HG03520 (cell line): ENCODE measurements around the gene EMC8.

ENCODE experiments used
- ATAC-seq: cut with Tn5 transposase; IDR thresholded peaks from one replicate; pipeline ENCODE4 v1.9.1; 2021; ENCODE audit warnings: mild to moderate bottlenecking, moderate library complexity; ENCODE audit not compliant: unreplicated experiment

Gene EMC8

GRCh38 chr16:85788819-85789218, 10.5 kb downstream of the EMC8 start:
- ATAC-seq = no peak

GRCh38 chr16:85785927-85786326, 13.4 kb downstream of the EMC8 start:
- ATAC-seq = no peak

- no peak for ATAC-seq
These were observed 14.5 kb downstream of the EMC8 start for GRCh38 chr16:85784813-85785212.

- no peak for ATAC-seq
These were observed 15.9 kb downstream of the EMC8 start for GRCh38 chr16:85783441-85783840.

- no peak for ATAC-seq
These were observed 16.9 kb downstream of the EMC8 start for GRCh38 chr16:85782451-85782850.

DNA sequence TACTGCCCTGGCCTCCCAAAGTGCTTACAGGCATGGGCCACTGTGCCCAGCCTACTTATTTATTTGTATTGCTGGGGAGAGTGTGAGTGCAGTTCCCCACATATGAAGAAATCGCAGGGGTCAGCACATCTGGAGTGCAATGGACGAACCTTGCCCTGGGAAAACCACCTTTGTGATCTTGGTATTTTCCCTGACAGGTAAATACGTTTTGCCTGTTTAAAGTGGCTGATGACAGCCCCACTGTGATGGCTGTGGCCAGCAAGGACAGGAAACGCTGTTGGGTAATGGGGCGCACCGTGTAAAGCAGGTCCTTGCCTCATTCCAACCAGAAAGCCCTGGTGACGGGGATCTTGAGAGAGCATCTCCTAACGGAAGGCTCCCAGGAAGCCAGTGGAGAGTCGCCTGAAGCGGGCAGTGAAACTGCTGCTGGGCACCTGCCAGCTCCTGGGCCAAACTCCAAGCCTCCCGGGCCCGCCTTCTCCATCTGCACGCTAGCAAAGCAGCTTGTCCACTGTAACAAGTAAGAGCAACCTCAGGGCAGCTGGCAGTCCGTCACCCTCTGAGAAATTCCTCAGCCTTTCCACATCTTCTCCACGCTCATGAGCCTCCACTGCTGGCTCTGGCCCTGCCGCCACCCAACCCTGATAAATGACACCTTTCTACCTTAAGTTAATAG, 17.5 kb downstream of the EMC8 start:
- no peak for ATAC-seq

GRCh38 chr16:85781156-85781555, 18.2 kb downstream of the EMC8 start:
- ATAC-seq = no peak

- no peak for ATAC-seq
These were observed 19.1 kb downstream of the EMC8 start for GRCh38 chr16:85780281-85780680.

DNA sequence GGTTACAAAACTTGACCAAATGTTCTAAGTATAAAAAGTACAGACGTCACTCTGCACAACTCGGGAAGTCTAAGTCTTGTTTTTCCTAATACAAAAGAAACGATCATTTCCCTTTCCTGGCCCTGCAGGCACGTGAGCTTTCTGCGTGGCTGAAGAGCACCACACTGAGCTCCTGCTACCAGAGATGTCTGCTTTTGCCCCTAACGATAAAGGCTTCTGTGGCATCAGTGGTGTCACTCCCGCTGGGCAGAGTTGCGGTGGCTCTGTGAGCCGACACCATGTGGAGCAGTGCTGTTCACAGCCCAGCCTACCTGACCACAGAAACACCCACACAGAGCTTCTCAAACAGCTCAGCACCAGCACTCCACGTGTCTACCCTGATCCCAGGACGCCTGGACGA, 20.5 kb downstream of the EMC8 start:
- no peak for ATAC-seq

DNA sequence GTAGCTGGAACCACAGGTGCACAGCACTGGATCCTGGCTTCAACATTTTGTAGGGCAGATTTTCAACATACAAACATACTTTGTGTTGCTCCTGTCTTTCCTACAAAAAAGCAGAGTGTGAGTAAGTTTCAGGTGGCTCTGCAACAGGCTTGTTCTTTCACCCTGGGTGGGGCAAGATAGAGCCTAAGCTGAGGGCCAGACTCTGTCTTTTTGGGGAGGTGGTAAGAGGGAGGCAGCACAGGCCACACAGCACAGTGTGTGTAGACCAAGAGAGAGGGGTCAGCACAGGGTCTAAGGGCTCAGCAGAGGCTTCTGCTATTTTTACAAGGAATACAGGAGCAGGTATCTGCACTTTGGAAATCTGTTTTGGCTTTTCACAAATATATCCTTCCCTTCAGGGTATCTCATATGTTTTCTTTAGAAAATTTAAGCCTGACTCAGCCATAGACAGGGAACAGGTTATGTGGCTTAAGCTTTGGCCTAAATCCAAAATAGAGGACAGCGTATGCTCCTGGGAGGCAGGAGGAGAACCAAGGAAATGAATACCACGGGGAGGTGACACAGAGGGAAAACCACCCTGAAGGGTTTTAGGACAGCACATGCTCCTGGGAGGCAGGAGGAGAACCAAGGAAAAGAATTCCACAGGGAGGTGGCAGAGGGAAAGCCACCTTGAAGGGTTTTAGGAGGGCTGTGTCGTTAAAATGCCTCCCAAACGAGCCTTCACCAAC, 21.6 kb downstream of the EMC8 start:
- no peak for ATAC-seq

- no peak for ATAC-seq
These were observed 24.5 kb downstream of the EMC8 start for GRCh38 chr16:85774811-85775210.

GRCh38 chr16:85774136-85774535, 25.2 kb downstream of the EMC8 start:
- no peak for ATAC-seq

DNA sequence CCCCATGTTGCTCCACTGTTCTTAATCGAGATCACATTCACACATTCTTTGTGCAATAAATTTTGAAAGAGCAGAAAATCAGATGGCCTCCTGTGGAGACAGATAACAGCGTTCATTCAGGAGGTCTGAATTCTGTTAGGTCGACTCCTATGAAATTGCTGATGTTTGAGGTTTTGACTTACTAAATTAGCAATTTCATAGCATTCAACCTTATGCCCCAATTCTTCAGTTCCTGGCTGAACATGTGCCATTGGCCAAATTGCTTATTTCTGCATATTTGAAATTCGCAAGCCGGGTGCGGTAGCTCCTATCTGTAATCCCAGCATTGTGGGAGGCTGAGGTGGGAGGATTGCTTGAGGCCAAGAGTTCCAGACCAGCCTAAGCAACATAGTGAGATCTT, 26.3 kb downstream of the EMC8 start:
- ATAC-seq = no peak

GRCh38 chr16:85770741-85771140, 28.6 kb downstream of the EMC8 start:
- no peak for ATAC-seq

- ATAC-seq = no peak
These were observed 31.1 kb downstream of the EMC8 start for GRCh38 chr16:85768199-85768598.

GRCh38 chr16:85767531-85767930, 31.8 kb downstream of the EMC8 start:
- no peak for ATAC-seq

DNA sequence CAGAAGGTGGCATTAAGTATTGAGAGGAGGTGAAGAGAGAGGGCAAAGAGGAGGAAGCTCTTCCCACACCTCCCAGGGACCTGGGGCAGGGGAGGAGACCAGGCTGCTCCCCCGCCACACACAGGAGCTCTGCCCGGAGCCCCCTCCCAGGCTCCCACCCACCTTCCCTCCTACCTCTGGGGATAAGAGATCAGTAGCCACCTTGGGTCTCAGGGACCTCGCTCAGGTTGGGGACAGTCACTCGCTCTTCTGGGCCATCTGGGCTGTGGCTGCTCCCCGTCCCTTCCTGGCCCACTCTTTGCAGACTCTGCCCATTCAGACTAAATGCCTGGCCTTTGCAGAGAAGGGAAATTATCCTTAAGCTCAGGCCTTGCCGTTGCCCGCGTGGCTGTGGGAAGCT, 33.6 kb downstream of the EMC8 start:
- ATAC-seq = no peak

- no peak for ATAC-seq
These were observed 34.1 kb downstream of the EMC8 start for GRCh38 chr16:85765211-85765610.

DNA sequence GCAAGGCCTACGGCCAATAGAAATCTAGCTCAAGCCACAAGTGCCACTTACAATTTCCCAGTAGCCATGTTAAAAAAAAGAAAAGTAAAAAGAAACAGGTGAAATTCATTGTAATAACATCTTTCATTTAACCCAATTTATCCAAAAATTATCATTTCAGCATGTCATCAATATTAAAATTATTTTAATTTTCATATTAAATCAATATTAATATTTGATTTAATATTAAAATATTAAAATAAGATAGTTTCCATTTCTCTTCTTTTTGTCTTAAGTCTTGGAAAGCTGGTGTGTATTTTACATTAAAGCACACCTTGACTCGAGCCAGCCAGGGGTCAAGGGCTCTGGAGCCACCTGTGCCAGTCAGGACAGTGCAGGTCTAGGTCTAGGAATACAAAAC, 35.7 kb downstream of the EMC8 start:
- no peak for ATAC-seq

- no peak for ATAC-seq
These were observed 36.4 kb downstream of the EMC8 start for GRCh38 chr16:85762970-85763369.

- no peak for ATAC-seq
These were observed 37.5 kb downstream of the EMC8 start for GRCh38 chr16:85761861-85762260.

DNA sequence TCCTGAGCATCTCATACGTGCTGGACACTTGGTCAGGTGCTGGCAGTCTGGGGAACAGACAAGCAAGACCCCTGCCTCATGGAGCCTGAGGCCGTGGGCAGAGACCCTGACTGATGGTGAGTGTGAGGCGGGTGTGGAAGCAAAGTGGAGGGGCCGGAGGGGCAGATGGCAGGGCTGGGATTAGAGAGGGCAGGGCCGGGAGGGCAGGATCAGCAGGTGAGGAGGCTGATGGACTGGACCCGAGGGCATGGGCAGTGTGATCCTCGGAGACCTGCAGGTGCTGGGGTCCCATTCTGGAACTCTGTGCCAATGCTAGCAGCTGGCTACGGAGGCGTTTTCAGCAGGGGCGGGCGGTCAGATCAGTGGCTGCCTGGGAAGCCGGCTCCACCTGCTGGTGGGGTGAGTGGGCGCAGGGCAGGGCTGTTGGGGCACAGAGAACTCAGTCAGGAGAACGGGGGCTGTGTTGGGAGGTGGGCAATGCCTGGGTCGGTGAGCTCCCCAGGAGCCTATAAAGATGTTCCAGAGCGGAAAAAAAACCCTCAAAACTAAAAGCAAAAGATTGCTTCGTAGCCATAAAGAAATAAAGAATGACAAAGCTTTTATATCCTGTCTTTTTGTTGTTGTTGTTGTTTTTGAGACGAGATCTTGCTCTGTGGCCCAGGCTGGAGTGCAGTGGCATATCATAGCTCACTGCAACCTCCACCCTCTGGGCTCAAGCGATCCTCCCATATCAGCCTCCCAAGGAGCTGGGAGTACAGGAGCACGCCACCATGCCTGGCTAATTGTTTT, 39.5 kb downstream of the EMC8 start:
- ATAC-seq = no peak
